AML-193 (cell line): ENCODE results near the gene DCAF11.
A peak's percentile ranks its signal among the peaks of the same experiment; 100 is the strongest.

Source experiments
- DNase-seq, 2 experiments: peaks; one replicate each; lab custom pipeline; 2025; lab: John Stamatoyannopoulos, UW

The DCAF11 gene

GRCh38 chr14:24079491-24080141, 35.0 kb upstream of the DCAF11 start:
- DNase-seq: peak in 1 of 2 experiments; percentile 15

DNA sequence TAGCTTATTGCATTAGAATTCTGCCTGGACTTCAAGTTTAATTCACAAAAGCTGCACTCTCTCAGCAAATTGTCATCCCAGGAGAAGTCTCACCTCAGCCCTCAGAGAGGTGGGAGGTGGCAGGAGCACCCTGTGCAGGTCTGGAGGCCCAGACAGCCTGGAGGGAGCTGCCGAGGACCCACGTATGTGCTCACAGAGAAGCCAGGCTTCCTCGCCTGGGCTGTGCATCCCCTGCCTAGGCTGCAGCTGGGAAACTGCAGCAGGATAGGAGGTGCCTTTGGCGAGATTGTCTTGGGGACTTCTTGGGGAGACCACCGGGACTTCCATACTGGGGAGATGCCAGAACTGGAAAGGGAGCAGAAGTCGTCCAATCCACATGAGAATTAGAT, 34.4 kb upstream of the DCAF11 start:
- no peak for DNase-seq

DNA sequence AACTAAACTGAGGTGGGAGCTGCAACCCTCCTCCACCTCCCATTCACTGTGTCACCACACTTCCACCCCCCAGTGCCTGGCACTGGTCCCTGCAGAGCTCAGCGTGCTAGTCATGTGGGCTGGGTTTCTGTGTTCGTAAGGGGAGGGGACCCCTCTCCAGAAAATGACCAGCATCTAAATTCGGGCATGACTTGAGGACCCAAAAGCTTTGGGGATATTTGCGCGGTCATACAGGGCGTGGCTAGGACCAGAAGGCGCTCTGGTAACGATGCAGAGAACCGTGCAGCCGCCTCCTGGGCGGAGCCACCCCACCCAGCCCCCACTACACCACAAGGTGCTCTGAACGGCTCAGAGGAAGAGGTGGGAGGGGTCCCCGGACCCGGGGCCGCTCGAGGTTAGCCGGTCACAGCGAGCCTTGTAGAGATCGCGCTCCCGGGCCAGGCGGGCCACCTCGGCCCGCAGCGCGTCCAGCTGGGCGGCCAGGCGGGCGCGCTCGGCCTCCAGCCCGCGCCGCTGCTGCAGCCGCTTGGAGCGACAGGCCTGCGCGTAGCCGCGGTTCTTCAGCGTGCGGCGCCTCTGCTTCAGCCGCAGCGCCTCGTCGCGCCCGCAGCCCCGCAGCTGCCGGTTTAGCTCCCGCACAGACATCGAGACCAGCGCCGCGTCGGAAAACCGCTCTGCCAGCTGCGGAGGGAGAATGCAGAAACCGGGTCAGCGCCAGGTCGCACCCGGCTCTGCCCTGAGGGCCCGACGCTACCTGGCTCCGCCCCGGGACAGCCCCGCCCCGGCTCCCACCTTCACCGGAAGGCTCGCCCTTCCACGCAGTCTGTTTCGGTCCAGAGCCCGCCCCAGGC, 33.5 kb upstream of the DCAF11 start:
- peak; percentile 20 to 42 for DNase-seq

DNA sequence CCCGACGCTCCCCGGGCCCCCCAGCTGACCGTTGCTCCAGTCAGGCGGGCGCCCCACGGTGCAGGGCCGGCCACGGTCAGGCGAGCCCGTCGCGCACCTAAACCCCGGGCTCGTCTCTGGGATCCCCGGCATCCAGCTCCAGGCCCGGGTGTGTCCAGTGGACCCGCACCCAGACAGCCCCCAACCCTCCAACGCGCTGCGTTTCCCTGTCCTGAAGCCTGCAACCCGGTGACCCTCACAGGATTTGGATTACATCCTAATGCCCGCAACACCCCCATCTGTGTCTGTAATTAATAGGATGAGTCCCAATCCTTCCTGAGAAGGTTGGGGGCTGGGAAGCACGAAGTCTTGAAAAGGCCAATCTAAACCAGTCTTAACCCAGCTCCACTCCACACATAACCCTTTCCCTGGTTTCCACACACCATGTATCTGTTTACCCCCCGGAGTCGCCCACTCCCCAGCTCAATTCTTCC, 32.8 kb upstream of the DCAF11 start:
- no peak for DNase-seq

DNA sequence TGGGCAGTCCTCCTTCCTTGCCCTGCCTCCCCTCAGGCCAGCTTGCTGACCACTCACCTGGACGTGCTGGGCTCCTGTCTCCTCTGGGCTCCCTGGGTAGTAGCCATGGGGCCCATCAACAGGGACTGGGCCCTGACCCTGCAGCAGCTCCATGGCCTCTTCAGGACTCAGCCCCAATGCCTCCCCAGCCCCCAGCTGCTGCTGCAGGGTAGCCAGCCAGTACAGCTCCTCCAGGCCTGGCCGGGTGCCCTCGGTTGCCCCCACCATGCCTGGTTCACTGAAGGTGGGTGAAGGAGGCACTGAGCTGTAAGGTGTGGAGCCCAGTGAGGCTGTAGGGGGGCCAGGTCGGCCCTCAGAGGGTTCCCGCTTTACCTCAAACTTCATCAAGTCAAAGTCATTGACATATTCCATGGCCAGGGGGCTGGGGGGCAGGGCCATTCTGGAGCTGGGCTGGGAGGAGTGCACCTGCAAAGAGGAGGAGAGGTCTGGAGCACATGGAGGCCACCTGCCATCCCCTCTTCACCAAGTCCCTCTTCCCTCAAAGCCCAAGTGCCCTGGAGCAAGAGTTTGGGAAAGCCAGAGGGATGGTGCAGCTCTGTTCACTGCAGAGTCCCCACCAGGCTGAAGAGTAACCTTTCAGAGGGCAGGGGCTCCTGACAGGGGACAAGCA, 32.0 kb upstream of the DCAF11 start:
- no peak for DNase-seq

DNA sequence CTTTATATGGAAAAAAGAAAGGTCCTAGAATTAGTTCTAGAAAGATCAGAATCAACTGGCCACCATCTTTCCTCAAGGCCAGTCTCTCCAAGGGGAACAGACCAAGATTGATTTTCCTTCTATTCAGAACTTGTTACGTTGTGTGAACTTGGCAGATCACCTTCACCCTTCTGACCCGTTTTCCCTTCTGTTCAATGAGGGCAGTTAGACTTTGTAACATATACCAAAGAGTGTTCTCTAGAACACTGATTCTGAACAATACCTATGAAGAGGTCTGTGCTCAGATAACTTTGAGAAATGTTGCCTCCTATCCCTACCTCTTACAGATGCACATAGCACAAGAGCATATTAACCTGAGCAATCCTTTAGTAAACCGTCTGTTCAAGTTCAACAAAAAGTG, 31.1 kb upstream of the DCAF11 start:
- no peak for DNase-seq

GRCh38 chr14:24084440-24084839, 30.1 kb upstream of the DCAF11 start:
- no peak for DNase-seq

DNA sequence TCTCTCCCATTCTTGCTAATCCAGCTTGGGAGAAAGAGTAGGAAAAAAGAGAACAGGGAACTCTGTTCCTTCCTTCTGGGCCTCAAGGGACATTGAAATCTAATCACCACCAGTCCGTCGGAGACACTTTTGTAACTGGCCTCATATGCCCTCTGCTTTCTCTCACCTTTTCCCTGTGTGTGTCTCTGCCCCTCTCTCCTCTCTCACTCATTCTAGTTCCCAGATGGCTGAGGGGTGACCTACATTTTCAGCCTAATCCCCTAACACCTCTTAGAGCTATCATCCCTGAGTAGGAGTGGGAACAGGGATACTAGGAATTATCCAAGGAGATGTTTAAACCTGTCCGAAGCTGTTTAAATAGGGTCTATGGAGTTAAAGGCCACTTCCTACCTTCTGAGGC, 29.4 kb upstream of the DCAF11 start:
- no peak for DNase-seq

DNA sequence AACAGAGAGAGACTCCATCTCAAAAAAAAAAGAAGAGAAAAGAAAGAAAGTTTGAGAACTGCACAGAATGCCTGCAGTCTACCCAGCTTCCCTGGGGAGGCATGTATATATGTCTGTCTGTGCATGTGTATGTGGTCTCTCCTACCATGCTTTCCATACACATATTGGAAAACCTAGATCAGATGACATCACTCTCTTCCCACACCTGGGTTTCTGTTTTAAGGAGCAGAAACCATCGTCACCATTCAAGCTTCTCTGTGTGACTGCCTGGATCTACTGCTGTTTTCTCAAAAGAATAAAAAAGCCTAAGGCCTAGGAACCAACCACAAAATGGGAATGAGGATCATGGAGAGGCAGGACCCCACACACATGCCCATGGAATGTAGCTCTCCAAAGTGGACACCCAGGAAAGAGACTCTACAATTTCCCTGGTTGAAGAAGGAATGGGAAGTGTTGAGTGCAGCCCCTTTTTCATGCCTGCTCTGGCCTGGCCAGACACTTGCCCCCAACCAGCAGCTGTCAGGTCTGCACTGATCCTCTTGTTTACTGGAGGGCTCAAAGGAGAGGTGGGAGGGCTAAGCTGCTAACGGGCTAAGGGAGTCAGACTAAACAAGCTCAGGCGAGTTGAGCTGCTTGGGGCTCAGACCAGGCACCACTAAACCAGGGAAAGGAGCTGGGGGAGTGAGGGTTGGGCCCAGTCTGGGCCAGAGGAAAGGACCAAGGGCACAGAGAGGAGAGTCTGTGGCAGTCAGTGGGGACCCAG, 28.2 kb upstream of the DCAF11 start:
- no peak for DNase-seq

GRCh38 chr14:24087004-24087403, 27.6 kb upstream of the DCAF11 start:
- DNase-seq: no peak

DNA sequence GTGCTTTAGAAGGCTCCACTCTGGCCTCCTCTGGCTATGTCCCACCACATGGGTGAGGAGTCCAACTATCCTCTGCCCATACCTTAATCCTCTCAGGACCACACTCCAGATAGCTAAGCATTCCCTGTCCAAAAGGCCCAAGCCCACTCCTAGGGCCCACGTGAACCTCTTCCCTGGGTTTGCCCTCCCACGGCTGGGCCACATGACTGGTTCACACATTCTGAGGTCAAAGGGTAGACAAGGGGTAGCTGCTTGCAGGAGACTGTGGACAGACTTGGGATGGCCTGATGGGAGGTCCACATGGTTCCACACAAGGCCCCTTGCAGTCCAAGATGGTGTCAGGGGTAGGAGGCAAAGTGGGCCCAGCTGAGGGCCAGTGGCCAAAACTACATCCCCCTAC, 26.5 kb upstream of the DCAF11 start:
- no peak for DNase-seq

- DNase-seq: no peak
These were observed 24.7 kb upstream of the DCAF11 start for GRCh38 chr14:24089890-24090289.

DNA sequence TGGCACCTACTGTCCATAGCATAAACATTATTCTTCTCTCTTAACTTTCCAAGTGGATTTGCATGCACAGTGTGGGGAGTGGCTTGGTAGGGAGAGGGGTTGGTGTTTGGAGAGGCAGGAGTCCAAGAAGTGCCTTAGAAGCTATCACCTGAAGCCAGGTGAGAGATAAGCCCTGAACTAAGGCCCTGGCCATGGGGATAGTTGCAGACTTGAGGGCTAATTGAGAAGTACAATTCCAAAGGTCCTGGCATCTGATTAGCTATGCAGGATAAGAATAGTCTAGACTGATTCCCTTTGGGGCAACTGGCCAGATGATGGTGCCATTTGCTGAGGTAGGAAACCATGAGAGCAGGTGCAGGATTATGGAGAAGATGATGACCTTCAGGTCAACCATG, 22.5 kb upstream of the DCAF11 start:
- no peak for DNase-seq

GRCh38 chr14:24092505-24093206, 21.9 kb upstream of the DCAF11 start:
- no peak for DNase-seq

DNA sequence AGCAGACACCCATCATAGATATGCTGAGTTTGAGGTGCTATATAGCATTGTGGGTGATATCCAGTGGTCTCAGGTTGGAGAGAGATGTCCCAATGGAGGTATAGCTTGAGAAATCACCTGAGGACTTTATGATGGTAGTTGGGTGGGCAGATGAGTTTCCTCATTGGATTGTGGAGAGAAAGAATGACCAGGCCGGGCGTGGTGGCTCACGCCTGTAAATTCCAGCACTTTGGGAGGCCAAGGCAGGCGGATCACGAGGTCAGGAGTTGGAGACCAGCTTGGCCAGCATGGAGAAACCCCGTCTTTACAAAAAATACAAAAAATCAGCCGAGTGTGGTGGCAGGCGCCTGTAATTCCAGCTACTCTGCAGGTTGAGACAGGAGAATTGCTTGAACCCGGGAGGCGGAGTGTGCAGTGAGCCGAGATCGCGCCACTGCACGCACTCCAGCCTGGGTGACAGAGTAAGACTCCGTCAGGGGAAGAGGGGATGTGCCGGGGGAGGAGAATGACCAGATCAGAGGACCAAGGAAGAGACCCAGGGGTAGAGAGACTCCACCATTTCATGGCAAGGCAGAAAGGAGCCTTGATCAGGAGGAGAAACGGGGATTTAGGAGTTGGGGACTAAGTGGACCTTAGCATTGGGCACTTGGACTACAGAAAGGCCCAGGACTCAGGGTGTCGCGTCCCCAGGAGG, 21.2 kb upstream of the DCAF11 start:
- no peak for DNase-seq

DNA sequence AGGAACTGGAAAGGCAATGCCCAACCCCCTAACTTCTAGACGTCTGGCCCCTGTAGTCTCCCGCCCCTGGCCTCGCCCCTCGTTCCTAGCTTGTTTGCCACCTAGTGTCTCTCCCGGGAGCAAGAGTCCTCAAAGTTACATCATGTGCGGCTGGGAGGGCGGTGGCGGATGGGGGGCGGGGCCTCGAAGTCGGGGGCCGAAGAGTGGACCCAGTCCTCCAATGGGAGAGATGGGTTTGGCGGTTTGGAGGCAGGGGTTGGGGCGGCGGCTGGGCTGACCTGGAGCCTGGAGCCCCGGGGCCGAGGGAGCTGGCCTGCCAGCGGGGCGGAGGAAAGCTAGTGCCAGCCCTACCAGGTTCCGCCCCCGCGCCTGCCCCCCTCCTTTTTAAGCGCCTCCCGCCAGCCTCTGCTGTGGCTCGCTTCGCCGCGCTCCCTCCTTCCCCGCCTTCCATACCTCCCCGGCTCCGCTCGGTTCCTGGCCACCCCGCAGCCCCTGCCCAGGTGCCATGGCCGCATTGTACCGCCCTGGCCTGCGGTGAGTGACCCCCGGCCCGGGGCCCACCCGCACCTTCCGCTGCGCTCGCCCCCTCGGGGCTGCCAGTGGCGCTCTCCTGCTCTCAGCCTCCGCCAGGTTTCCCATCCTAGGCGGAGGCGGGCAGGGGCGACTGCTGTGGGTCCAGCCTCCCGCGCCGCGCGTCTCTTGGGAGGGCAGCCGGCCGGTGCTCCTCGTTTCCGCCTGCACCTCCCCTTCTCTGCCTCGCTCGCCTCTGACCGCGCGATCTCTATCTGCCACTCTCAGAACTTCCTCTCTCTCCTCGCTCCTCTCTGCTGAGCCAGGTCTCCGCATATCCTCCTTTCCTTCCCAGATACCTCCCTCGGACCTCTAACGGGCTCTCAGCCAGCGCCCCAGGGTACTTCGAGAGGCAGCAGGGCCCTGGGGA, 20.4 kb upstream of the DCAF11 start, which contains the start of gene PCK2:
TSS of gene PCK2 (plus strand) at position 411 of the 940 bp plus-strand sequence. CDS start at position 506, 95 bp downstream.
- peak; percentile 87 to 90 for DNase-seq

GRCh38 chr14:24094841-24095270, 19.7 kb upstream of the DCAF11 start:
- no peak for DNase-seq

GRCh38 chr14:24095271-24096068, 19.1 kb upstream of the DCAF11 start:
- DNase-seq: peak; percentile 59 to 74
